Pulmonary artery endothelial cell (primary cell): Measurements from ENCODE around the gene ZNF358. TPM values are rescaled to one million over a fixed set of nuclear protein-coding genes. Genes with fewer than 3 reads are reported as not detected.

Experiments
- DNase-seq: peaks from one replicate; pipeline ENCODE4 v3.0.0-alpha.2; 2011; ENCODE audit warnings: low read depth, low spot score
- total RNA-seq: library from RNA; depleted of rRNA; stranded (reverse); fragments of >200 nt; gene quantifications from 2 replicates; pipeline ENCODE4 v1.2.3, GENCODE V29; 2014

The ZNF358 gene
- total RNA-seq, 1 donor from 2014 or later = 16.0 TPM

- no peak for DNase-seq
These were observed 39.3 kb downstream of the ZNF358 start for GRCh38 chr19:7554990-7555864.

DNA sequence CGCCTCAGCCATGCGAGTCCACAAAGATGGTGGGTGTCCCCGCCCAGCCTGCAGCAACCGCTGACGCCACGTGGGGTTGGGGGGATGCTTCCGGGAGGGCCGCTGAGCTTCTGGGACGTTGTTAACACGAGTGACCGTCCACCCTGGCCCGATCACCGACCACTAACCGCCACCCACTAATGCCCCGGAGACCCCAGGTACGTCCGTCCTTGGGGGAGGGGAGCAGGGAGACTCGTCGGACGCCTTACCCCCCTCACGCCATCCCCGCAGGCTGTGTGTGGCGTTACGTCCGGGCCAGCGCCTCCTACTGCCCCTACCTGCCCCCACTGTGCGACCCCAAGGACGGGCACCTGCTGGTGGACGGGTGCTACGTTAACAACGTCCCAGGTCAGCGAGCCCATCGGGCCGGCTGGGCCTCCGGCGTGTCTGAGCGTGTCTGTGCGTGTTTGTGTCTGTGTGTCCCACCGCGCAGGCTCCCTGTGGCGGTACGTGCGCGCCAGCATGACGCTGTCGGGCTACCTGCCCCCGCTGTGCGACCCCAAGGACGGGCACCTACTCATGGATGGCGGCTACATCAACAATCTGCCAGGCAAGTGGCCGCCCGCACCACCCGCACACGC, 40.9 kb downstream of the ZNF358 start:
- no peak for DNase-seq

DNA sequence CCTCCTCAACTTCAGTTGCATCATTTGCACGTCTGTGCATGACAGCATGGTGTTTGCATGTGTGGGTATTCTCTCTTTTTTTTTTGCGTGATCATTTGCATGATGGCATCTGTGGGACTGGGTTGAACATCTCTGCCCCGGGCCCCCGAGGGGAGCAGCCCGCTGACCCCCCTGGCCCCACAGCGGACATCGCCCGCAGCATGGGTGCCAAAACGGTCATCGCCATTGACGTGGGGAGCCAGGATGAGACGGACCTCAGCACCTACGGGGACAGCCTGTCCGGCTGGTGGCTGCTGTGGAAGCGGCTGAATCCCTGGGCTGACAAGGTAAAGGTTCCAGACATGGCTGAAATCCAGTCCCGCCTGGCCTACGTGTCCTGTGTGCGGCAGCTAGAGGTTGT, 42.8 kb downstream of the ZNF358 start:
- no peak for DNase-seq

GRCh38 chr19:7559102-7559501, 43.2 kb downstream of the ZNF358 start:
- no peak for DNase-seq

GRCh38 chr19:7560255-7560654, 44.4 kb downstream of the ZNF358 start:
- no peak for DNase-seq

DNA sequence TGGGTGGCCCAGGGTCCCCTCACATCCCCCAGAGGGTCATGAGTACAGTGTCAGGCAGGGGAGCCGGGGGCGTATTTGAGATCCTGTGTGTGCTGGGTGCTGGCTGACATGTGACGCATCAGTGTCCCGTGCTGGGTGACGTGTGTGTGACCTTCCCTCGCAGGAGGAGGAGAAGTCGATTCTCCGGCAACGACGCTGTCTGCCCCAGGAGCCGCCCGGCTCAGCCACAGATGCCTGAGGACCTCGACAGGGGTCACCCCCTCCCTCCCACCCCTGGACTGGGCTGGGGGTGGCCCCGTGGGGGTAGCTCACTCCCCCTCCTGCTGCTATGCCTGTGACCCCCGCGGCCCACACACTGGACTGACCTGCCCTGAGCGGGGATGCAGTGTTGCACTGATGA, 45.4 kb downstream of the ZNF358 start:
- DNase-seq = no peak

- DNase-seq = no peak
These were observed 46.9 kb downstream of the ZNF358 start for GRCh38 chr19:7562646-7563393.

GRCh38 chr19:7564866-7565265, 49.0 kb downstream of the ZNF358 start:
- DNase-seq = no peak

DNA sequence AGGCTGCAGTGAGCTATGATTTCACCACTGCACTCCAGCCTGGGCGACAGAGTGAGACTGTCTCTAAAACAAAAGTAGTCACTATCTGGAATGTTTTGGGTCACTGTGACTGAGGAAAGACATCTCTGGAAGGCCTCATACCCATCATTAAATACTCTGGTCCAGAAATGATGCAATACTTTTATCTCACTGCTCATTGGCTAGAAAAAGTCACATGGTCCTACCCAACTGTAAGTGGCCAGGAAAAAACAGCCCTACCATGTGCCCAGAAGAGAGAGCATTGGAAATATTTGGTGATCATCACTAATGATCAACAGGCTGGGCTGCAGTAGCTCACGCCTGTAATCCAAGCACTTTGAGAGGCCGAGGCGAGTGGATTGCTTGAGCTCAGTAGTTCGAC, 49.4 kb downstream of the ZNF358 start:
- DNase-seq = no peak

Other genes starting within 250 kb of the ZNF358 start
- gene INSR, start 221.7 kb upstream of the ZNF358 start, total RNA-seq = 14.2 and 30.7 TPM in 2 replicates
- 28.3 and 40.8 TPM in 2 replicates for gene ARHGEF18, start 167.2 kb upstream of the ZNF358 start, total RNA-seq
- gene PEX11G, start 27.1 kb upstream of the ZNF358 start, total RNA-seq = 0.46 and 1.9 TPM in 2 replicates
- gene MCOLN1, start 6.5 kb downstream of the ZNF358 start, total RNA-seq = 3.8 and 6.2 TPM in 2 replicates
- 82.8 and 106 TPM in 2 replicates for gene PNPLA6, start 19.6 kb downstream of the ZNF358 start, total RNA-seq
- gene CAMSAP3, start 79.8 kb downstream of the ZNF358 start, total RNA-seq = 0.13 and 0.21 TPM in 2 replicates
- 23.9 and 30.6 TPM in 2 replicates for gene XAB2, start 113.4 kb downstream of the ZNF358 start, total RNA-seq
- gene PET100, start 113.7 kb downstream of the ZNF358 start, total RNA-seq = 19.3 and 28.9 TPM in 2 replicates
- gene PCP2, start 117.6 kb downstream of the ZNF358 start, total RNA-seq = not detected in 2 replicates
- 29.5 and 30.9 TPM in 2 replicates for gene STXBP2, start 121.0 kb downstream of the ZNF358 start, total RNA-seq
- gene RETN, start 152.9 kb downstream of the ZNF358 start, total RNA-seq = not detected in 2 replicates
- not detected in 2 replicates for gene MCEMP1, start 161.0 kb downstream of the ZNF358 start, total RNA-seq
- 121 and 191 TPM in 2 replicates for gene TRAPPC5, start 164.7 kb downstream of the ZNF358 start, total RNA-seq
- not detected in 2 replicates for gene FCER2, start 186.0 kb downstream of the ZNF358 start, total RNA-seq
- not detected in 2 replicates for gene CLEC4G, start 216.0 kb downstream of the ZNF358 start, total RNA-seq
- not detected in 2 replicates for gene CD209, start 231.4 kb downstream of the ZNF358 start, total RNA-seq
- gene CLEC4M, start 247.1 kb downstream of the ZNF358 start, total RNA-seq = 0.07 and 0.21 TPM in 2 replicates